HCT116 (cell line): ENCODE data around the gene KCNJ16.

ENCODE experiments used
- POLR2AphosphoS5 ChIP-seq: IDR thresholded peaks from 2 replicates; pipeline ENCODE4 v1.6.1; 2011; ENCODE audit warnings: mild to moderate bottlenecking, low read depth, low read length, moderate library complexity
- TF ChIP-seq, protein P1 (sequence below), 3 experiments: fragments of 200-600 bp in 1 of 3; sonication (generic) in 1 of 3; IDR thresholded peaks in 2 of 3; conservative IDR thresholded peaks in 1 of 3; 2 replicates each; pipeline ENCODE4 v1.5.1; 2012 to 2017; ENCODE audit warnings: low read depth in 2 of 3, low read length in 2 of 3, antibody characterized with exemption in 1 of 3, borderline replicate concordance in 1 of 3, control low read depth in 1 of 3, mild to moderate bottlenecking in 1 of 3, mixed read lengths in 1 of 3, mixed run types in 1 of 3, moderate library complexity in 1 of 3; ENCODE audit not compliant: insufficient read depth in 1 of 3

GRCh38 chr17:70106551-70106950 lies 31.5 kb downstream of the KCNJ16 start:
- TF ChIP-seq, protein P1, sequence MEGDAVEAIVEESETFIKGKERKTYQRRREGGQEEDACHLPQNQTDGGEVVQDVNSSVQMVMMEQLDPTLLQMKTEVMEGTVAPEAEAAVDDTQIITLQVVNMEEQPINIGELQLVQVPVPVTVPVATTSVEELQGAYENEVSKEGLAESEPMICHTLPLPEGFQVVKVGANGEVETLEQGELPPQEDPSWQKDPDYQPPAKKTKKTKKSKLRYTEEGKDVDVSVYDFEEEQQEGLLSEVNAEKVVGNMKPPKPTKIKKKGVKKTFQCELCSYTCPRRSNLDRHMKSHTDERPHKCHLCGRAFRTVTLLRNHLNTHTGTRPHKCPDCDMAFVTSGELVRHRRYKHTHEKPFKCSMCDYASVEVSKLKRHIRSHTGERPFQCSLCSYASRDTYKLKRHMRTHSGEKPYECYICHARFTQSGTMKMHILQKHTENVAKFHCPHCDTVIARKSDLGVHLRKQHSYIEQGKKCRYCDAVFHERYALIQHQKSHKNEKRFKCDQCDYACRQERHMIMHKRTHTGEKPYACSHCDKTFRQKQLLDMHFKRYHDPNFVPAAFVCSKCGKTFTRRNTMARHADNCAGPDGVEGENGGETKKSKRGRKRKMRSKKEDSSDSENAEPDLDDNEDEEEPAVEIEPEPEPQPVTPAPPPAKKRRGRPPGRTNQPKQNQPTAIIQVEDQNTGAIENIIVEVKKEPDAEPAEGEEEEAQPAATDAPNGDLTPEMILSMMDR (IDR thresholded peaks at IDR 0.05 in 2 of 3, conservative IDR thresholded peaks at IDR 0.05 in 1 of 3; ENCODE audit: borderline replicate concordance in 1 of 3, insufficient read depth in 1 of 3, low read depth in 2 of 3, low read length in 2 of 3) = no peak
- no peak for TF ChIP-seq POLR2AphosphoS5
